Measurements from ENCODE around the gene SLC17A5.

Gene SLC17A5

DNA sequence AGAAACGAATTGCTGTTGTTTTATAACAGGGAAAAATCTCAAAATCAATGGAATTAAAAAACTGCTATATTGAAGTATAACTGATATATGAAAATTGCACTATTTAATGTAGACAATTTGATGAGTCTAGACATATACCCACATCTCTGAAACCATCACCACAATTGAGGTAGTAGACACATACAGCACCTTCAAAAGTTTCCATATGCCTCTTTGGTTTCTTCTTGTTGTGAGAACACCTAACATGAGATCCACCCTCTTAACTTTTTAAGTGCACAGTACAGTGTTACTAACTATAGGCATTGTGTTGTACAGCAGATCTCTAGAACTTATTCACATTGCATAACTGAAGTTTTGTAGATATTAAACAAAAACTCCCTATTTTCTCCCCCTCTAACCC is 14.0 kb upstream of the SLC17A5 start:
- DNase-seq (ENCODE audit: extremely low read depth in 1 of 2, low read depth in 1 of 2): no peak

DNA sequence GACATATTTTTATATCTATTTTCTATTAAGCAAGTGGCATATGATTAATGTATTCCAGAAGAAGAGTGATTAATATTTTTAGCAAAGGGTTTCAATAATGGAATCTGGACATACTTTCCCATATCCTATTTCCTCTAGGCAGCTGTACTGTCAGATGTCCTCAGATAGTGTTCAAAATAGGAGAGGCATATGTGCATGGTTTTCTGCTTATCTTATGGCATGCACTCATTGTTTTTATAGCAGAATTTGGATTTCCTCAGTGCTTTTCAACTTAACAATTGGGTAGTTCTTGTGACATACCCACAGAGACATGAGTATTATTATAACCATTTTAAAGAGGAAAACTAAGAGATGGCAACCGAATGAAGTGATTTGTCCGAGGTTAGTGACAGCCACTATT is 12.6 kb upstream of the SLC17A5 start:
- DNase-seq (ENCODE audit: extremely low read depth in 1 of 2, low read depth in 1 of 2): no peak

DNA sequence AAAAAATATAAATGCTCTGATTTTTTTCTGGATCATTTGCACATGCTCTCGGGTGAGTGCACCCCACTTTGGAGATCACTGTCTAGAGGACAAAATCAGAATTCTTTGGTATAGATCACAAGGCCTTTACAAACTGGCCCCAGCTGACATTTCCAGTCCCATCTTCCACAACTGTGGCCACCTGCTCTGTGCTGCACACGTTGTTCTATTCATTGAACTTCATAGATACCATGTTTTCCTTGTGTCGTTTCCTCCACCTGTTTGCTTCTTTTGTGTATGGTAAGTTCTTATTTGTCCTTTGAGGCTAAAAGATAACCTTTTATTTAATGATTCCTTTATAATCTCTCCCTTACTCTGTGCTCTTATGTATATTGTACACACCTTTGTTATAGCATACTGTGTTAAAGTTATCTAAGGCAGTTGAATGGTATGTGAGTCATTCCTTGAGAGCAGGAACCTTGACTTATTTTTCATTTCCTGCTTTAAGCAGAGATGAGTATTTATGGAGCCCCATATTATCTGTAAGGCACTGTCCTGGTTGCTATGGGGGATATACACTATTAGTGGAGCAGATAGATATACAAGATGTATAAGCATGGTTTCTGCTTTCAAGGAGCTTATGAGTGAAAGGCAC is 12.0 kb upstream of the SLC17A5 start:
- no peak for DNase-seq (ENCODE audit: extremely low read depth in 1 of 2, low read depth in 1 of 2)

DNA sequence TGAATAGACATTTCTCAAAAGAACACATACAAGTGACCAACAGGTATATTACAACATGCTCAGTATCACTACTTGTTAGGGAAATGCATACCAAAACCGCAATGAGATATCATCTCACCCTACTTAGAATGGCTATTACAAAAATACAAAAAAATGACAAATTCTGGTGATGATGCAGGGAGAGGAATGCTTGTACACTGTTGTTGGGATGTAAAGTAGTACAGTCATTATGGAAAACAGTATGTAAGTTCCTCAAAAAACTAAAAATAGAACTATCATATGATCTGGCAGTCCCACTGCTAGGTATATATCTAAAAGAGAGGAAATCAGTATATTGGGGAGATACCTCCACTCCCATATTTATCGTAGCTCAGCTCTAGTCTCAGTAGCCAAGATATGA is 10.9 kb upstream of the SLC17A5 start:
- DNase-seq (ENCODE audit: extremely low read depth in 1 of 2, low read depth in 1 of 2): no peak

- no peak for DNase-seq (ENCODE audit: extremely low read depth in 1 of 2, low read depth in 1 of 2)
These were observed 3.4 kb upstream of the SLC17A5 start for GRCh38 chr6:73657201-73657600.

DNA sequence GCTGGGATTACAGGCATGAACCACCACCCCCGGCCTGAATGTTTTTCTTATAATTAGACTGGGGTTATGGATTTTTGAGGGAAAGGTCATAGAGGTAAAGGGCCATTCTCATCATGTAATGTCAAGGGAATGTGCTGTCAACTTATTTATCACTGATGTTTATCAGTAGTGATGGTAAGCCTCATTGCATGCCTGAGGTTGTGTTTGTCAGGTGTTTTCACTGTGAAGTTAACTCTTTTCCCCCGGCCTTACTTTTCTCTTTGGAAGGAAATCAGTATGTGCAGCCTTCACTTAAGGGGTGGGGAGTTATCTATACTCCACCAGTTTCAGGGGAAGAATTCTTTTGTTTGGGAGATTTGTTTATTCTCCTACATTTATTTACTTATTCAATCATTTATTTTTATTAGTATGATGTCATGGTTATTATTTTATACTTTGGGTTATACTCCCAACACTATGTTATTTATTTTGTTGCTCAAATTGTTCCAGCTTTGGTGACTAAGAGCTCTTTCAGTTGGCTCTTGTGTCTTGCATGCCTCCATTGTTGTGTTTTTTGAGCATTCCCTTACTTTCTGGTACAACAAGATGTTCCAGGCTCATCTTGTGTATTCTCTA is 2.8 kb upstream of the SLC17A5 start:
- DNase-seq (ENCODE audit: extremely low read depth in 1 of 2, low read depth in 1 of 2): no peak

DNA sequence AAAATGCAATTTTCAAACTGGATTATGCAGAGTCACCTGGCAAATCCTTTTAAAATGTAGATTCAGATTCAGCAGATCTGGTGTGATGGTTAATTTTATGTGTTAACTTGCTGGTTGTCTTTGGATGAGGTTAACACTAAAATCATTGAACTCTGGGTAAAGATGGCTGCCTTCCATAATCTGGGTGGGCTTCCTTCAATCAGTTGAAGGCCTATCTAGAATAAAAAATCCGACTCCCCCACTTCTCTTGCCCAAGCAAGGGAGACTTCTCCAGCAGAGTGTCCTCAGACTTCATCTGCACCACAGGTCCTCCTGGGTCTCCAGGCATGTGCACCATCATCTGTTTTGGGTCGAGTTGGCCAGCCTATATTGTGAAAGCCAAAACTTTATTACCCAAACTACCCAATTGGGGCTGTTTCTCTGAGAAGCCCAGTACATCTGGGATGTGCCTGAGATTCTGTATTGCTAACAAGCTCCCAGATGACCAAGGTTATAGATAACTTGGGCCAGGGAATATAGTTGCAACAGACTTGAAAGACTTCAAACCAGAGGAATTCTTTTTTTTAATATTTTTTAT is 1.6 kb upstream of the SLC17A5 start:
- DNase-seq (ENCODE audit: extremely low read depth in 1 of 2, low read depth in 1 of 2): no peak

GRCh38 chr6:73652637-73653570 is 888 bp downstream of the SLC17A5 start:
- DNase-seq (ENCODE audit: extremely low read depth in 1 of 2, low read depth in 1 of 2): peak in 1 of 2 donors; percentile 37

DNA sequence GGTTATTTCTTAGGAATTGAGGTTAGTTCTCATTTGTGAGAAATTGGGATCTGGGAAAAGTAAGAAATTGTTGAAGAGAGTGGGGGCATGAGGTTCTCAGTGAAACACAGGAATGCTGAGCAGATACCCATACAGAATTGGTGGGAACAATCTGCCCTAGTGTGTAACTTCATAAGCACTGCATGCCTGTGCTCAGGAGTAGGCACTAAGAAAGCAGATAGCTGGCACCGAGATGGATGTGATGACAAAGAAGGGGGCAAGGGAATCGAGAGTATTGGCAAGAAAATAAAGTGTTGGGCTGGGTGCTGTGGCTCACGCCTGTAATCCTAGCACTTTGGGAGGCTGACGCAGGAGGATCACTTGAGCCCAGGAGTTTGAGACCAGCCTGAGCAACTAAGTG is 4.0 kb downstream of the SLC17A5 start:
- no peak for DNase-seq (ENCODE audit: extremely low read depth in 1 of 2, low read depth in 1 of 2)

DNA sequence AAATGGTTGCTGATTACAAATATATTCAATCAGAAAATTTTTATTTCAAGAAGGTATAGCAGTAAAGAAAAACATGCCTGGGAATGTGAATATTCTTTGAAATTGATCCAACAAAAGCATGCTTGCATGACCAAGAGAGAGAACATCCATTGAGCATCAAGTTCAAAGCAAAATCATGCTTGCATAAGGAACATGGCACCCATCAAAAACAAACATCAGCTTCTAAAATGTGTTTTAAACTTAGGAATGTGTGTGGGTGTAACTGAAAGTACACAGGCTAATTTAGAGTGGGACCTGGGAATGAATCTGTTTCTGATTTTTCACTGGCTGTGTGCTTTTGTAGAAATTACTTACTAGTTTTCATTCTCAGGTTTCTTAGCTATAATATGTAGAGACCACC is 5.6 kb downstream of the SLC17A5 start:
- no peak for DNase-seq (ENCODE audit: extremely low read depth in 1 of 2, low read depth in 1 of 2)

DNA sequence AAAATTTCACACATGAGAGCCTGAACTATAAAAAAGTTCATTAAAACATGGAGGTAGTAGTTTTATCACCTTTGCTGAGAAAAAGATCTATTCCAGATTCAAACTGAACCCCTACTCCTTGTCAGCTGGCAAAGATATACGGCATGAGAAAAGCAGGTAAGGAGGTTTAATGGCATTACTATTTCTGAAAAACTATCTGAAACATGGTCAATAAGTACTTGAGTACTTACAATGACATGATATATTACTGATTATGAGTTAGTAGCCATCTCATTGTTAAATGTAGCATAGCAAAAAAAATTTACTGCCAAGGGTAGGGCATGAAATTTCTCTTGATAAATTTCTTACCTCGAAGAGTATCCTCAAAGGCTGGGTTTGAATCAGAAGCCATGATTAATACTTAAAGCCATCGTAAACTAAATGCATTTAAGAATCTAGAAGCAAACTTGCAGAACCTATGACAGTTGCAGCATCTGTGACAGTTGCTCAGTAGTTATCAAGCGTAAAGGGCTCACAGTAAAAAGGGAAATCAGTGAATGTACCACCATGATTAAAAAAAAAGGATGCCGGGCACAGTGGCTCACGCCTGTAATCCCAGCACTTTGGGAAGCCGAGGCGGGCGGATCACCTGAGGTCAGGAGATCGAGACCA is 8.7 kb downstream of the SLC17A5 start:
- no peak for DNase-seq (ENCODE audit: extremely low read depth in 1 of 2, low read depth in 1 of 2)

DNA sequence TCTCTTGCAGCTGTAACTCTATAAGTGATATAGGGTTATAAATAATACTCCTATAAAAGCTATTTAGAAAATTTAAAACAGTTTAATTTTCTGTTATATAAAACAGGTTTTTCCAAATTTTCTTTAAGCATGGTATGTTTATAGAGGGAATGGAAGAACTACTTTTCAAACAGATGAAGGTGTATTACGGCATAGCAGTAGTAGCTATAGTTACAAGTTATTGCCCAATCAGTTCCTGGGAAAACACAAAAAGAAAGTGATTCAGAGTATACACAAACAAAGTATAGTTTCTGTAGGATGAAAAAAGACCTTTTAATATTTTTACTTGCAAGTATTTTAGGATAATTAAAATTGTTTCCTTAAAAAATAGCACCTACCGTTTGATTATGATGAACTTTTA is 9.8 kb downstream of the SLC17A5 start:
- DNase-seq (ENCODE audit: extremely low read depth in 1 of 2, low read depth in 1 of 2): no peak

GRCh38 chr6:73642530-73642929 is 11.3 kb downstream of the SLC17A5 start:
- DNase-seq (ENCODE audit: extremely low read depth in 1 of 2, low read depth in 1 of 2): no peak

DNA sequence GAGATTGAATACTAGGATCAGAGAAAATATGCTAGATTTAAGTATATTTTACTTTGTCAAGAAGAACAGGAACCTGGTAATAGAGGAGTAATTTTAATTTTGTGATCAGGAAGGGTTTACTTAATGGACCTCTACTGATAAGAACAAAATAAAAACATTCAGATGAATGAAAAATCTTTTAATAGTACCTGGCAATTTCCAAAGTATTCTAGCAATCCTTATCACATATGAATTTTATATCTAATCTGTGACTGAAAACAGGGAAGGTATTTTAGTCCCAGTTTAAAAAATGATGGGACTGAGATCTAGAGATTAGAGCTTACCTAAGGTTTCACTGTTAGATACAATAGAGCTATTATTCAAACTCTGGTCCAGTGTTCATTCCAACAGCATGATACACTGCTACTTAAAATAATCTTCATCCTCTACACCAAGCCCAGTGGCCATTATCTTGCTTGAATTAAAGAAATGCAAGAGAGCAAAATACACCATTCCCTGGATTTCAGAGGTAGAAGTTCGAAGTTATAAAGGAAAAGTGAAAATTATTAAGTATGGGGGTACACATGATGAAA is 13.5 kb downstream of the SLC17A5 start:
- no peak for DNase-seq (ENCODE audit: extremely low read depth in 1 of 2, low read depth in 1 of 2)

GRCh38 chr6:73639040-73639439 is 14.8 kb downstream of the SLC17A5 start:
- no peak for DNase-seq (ENCODE audit: extremely low read depth in 1 of 2, low read depth in 1 of 2)

DNA sequence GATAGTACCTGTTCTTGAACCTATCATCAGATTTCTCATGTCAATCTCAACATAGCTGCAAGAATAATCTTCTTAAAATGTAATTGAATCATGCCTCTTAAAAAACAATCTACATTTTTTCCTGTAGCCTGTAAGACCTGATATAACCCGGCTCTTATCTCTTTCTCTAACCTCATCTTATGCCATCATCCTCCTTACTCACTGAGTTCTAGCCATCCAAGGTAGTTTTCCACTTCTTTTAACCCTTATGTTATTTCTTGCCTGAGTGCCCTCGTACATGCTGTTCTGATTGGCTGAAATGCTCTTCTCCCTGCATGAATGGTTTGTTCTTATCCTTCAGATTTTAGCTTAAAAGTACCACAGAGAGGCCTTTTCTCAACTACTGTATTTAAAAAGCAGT is 16.4 kb downstream of the SLC17A5 start:
- DNase-seq (ENCODE audit: extremely low read depth in 1 of 2, low read depth in 1 of 2): no peak

- DNase-seq (ENCODE audit: extremely low read depth in 1 of 2, low read depth in 1 of 2): no peak
These were observed 17.7 kb downstream of the SLC17A5 start for GRCh38 chr6:73636048-73636447.

DNA sequence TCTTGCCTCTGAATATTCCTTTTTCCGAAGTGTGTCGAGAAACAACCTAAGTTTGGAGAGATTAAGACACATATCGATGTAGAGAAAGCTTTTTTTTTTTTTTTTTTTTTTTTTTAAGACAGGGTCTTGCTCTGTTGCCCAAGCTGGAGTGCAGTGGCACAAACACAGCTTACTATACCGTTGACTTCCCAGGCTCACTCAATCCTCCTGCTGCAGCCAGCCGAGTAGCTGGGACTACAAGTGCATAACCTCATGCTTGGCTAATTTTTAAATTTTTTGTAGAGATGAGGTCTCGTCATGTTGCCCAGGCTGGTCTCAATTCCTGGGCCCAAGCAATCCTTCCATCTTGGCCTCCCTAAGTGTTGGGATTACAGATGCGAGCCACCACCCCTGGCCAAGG is 21.4 kb downstream of the SLC17A5 start:
- DNase-seq (ENCODE audit: extremely low read depth in 1 of 2, low read depth in 1 of 2): no peak

DNA sequence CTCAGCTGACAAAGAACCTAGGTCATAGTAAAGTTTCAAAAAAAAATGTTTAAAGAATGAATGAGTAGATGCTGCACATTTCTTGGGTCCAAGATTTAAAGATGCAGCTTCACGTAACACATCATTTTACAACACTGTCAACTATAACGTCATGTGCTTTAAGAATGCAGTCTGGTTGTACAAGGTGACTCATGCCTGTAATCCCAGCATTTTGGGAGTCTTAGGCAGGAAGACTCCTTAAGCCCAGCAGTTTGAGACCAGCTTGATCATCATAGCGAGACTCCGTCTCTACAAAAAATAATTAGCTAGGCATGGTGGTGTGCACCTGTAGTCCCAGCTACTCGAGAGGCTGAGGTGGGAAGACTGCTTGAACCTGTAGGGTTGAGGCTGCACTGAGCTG is 21.9 kb downstream of the SLC17A5 start:
- no peak for DNase-seq (ENCODE audit: extremely low read depth in 1 of 2, low read depth in 1 of 2)

DNA sequence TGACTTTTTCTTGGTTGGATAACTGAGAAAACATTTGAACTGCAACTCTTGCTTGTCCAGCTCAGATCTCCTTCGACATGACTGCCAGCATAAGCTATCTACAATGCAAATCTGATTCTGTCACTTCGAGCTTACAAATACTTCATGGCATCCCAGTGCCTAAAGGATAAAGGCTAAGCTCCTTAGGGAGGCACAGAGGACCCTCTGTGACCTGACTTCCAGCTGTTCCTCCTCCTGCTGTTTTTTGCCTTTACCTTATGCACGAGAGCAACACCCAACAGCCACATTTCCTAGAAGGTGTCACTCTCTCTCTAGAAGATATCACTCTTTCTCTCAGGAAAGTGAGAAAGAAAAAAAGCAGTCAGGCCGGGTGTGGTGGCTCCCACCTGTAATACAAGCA is 23.4 kb downstream of the SLC17A5 start:
- no peak for DNase-seq (ENCODE audit: extremely low read depth in 1 of 2, low read depth in 1 of 2)

GRCh38 chr6:73624896-73625295 is 28.9 kb downstream of the SLC17A5 start:
- no peak for DNase-seq (ENCODE audit: extremely low read depth in 1 of 2, low read depth in 1 of 2)

Measured in activated CD8-positive, alpha-beta memory T cell treated with anti-CD3 and anti-CD28 coated beads for 1 hour (primary cell).